Measurements from ENCODE around the gene CDH20. TPM values are rescaled to one million over a fixed set of nuclear protein-coding genes. Genes with fewer than 3 reads are reported as not detected.

The CDH20 gene
- total RNA-seq, 4 donors from 2014 or later = 0.83 to 5.5 (median 2.0) TPM

GRCh38 chr18:61334491-61334850 lies 1.2 kb downstream of the CDH20 start:
- no peak overlapping the region for H3K27ac ChIP-seq
- no peaks in the 10 kb centered on the region for H3K9me3 ChIP-seq
- H3K27me3 ChIP-seq = peaks cover 0 to 4% of the 10 kb centered on the region in 2 donors
- H3K4me3 ChIP-seq = peak overlapping the region in 3 of 4 donors; percentile 24 to 54 (median 53)
- peaks cover 0 to 15% (median 0%) of the 10 kb centered on the region in 4 donors for H3K4me1 ChIP-seq
- DNase-seq = no peak
- TF ChIP-seq CTCF (IDR thresholded peaks at IDR 0.05) (no peak), POLR2A (IDR thresholded peaks at IDR 0.05) (no peak)
- no peaks in the 10 kb centered on the region for H3K36me3 ChIP-seq

GRCh38 chr18:61334951-61335683 lies 1.9 kb downstream of the CDH20 start:
- Histone ChIP-seq H3K27me3 (peaks cover 0 to 4% of the 10 kb centered on the region in 2 donors), H3K27ac (no peak overlapping the region), H3K9me3 (no peaks in the 10 kb centered on the region), H3K4me3 (peak overlapping the region in 2 of 4 donors; percentile 53 to 54), H3K4me1 (peaks cover 0 to 15% (median 0%) of the 10 kb centered on the region in 4 donors), H3K36me3 (no peaks in the 10 kb centered on the region)
- no peak for DNase-seq
- TF ChIP-seq CTCF (IDR thresholded peaks at IDR 0.05) (no peak), POLR2A (IDR thresholded peaks at IDR 0.05) (no peak)

DNA sequence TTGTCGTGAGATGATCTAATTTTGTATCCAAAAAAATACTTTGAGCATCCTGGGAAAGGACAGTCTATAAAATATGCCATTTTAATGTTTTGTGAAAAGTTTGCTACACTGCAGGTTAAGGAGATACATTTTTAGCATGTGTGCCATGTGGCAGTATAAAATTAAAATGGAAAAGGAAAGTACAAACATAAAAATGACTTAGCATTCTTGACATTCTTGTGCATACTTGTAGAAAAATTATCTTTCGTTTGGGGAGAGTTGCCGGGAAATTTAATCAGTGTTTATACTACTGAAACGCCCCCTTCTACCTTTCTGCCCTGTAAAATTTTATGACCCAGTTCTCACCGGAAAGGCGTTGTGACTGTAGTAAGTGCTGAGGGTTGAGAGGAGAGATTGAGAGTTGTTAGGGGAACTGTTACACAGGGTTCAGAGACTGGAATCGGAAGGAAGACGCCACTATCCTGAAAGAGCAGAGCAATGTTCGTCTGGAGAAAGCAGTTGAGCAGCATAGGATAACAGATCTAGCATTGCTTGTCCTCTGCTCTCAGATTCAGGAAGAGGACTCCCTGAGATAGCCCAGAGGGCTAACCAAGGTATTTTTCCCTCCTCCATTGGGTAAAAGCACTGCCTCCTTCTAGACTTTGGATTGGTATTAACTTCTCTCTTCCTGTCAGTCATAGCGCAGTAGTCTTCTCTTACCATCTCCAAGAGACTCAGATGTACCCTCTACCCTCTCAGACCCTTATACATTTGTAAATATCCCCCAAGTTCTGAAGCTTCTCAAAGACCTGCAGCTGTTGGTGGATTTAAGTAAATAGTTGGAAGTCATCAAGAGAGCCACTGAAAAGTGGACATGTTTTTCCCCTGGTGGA lies 2.7 kb downstream of the CDH20 start:
- Histone ChIP-seq H3K9me3 (no peaks in the 10 kb centered on the region), H3K27ac (no peak overlapping the region), H3K4me1 (peaks cover 0 to 15% (median 0%) of the 10 kb centered on the region in 4 donors), H3K36me3 (no peaks in the 10 kb centered on the region), H3K27me3 (peaks cover 0 to 4% of the 10 kb centered on the region in 2 donors), H3K4me3 (peak overlapping the region in 1 of 4 donors; percentile 9)
- no peak for DNase-seq
- TF ChIP-seq CTCF (IDR thresholded peaks at IDR 0.05) (peak in 1 of 6 experiments; percentile 14), POLR2A (IDR thresholded peaks at IDR 0.05) (no peak)

GRCh38 chr18:61336766-61337165 lies 3.5 kb downstream of the CDH20 start:
- no peak for DNase-seq
- no peak overlapping the region for H3K4me3 ChIP-seq
- TF ChIP-seq POLR2A (IDR thresholded peaks at IDR 0.05) (no peak), CTCF (IDR thresholded peaks at IDR 0.05) (no peak)
- peaks cover 0 to 15% (median 0%) of the 10 kb centered on the region in 4 donors for H3K4me1 ChIP-seq
- H3K27me3 ChIP-seq = peaks cover 0 to 4% of the 10 kb centered on the region in 2 donors
- no peak overlapping the region for H3K27ac ChIP-seq
- H3K36me3 ChIP-seq = no peaks in the 10 kb centered on the region
- no peaks in the 10 kb centered on the region for H3K9me3 ChIP-seq

DNA sequence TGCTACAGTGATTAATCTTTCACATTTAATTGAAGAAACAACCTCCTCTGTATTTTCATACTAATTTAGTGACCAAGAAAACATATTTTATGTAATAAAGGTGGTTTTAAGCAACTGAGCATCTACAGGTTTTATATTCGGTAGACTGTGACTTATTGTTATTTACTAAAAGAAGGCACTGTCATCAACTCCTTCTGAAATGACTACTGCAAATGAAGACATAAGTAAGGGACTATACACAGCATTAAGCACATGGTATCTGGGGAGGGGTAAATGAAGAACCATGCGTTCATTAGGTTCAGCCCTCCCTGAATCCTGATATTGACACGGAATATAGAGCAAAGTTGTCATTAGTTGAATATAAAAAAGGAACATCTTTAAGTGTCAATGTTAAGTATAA lies 4.3 kb downstream of the CDH20 start:
- DNase-seq = no peak
- Histone ChIP-seq H3K4me3 (no peak overlapping the region), H3K27me3 (peaks cover 0 to 4% of the 10 kb centered on the region in 2 donors), H3K36me3 (no peaks in the 10 kb centered on the region), H3K9me3 (no peaks in the 10 kb centered on the region), H3K27ac (no peak overlapping the region), H3K4me1 (peaks cover 0 to 15% (median 0%) of the 10 kb centered on the region in 4 donors)
- no peak for TF ChIP-seq POLR2A (IDR thresholded peaks at IDR 0.05)
- no peak for TF ChIP-seq CTCF (IDR thresholded peaks at IDR 0.05)

Measured in Peyer's patch (tissue), 4 donors.